OCI-LY1 (cell line): ENCODE results near the gene FYN.

Source experiments
- H2AFZ ChIP-seq: fragments of 200-600 bp; sonication (generic), shearing (Covaris generic); 2 replicates; pipeline ENCODE4 v1.6.0; 2014; ENCODE audit warnings: antibody characterized with exemption, mild to moderate bottlenecking, low read length
- H3F3A ChIP-seq: fragments of 200-600 bp; sonication (generic), shearing (Covaris generic); 2 replicates; pipeline ENCODE4 v1.6.0; 2014; ENCODE audit warnings: mild to moderate bottlenecking, antibody characterized with exemption, low read length, moderate library complexity; ENCODE audit not compliant: insufficient read depth
- H3K27ac ChIP-seq: fragments of 200-600 bp; sonication (generic); 2 replicates; pipeline ENCODE4 v1.5.1; 2014; ENCODE audit warnings: low read length, mixed run types, mild to moderate bottlenecking, low read depth; ENCODE audit not compliant: poor library complexity, severe bottlenecking
- H3K27me3 ChIP-seq: fragments of 200-600 bp; sonication (generic); 2 replicates; pipeline ENCODE4 v1.6.0; 2014; ENCODE audit warnings: antibody characterized with exemption, mild to moderate bottlenecking, low read length, moderate library complexity; ENCODE audit not compliant: insufficient read depth
- H3K36me3 ChIP-seq: fragments of 200-600 bp; sonication (generic); 2 replicates; pipeline ENCODE4 v1.6.1; 2014; ENCODE audit warnings: mild to moderate bottlenecking, antibody characterized with exemption, low read length, moderate library complexity, mixed read lengths; ENCODE audit not compliant: insufficient read depth
- H3K4me1 ChIP-seq: fragments of 200-600 bp; sonication (generic); 2 replicates; pipeline ENCODE4 v1.5.1; 2014; ENCODE audit warnings: mild to moderate bottlenecking, low read length, moderate library complexity; ENCODE audit not compliant: insufficient read depth, severe bottlenecking
- H3K4me2 ChIP-seq: fragments of 200-600 bp; sonication (generic), shearing (Covaris generic); 2 replicates; pipeline ENCODE4 v1.6.1; 2014; ENCODE audit warnings: low read length
- H3K4me3 ChIP-seq: fragments of 200-600 bp; sonication (generic); 2 replicates; pipeline ENCODE4 v1.5.1; 2014; ENCODE audit warnings: low read length, low read depth, mild to moderate bottlenecking, mixed read lengths; ENCODE audit not compliant: poor library complexity, severe bottlenecking
- H3K79me2 ChIP-seq: fragments of 200-600 bp; shearing (Covaris generic); 2 replicates; pipeline ENCODE4 v1.6.1; 2016; ENCODE audit warnings: mixed run types, low read length, mixed read lengths; ENCODE audit not compliant: insufficient read depth
- H3K9ac ChIP-seq: fragments of 200-600 bp; sonication (generic), shearing (Covaris generic); 2 replicates; pipeline ENCODE4 v1.6.1; 2014; ENCODE audit warnings: mild to moderate bottlenecking, low read length, mixed read lengths
- H3K9me2 ChIP-seq: fragments of 200-600 bp; sonication (generic), shearing (Covaris generic); 2 replicates; pipeline ENCODE4 v1.6.1; 2014; ENCODE audit warnings: low read depth, mild to moderate bottlenecking, low read length, mixed read lengths
- H3K9me3 ChIP-seq: fragments of 200-600 bp; shearing (Covaris generic); 2 replicates; pipeline ENCODE4 v1.6.1; 2014; ENCODE audit warnings: low read length, mixed read lengths
- H4K20me1 ChIP-seq: fragments of 200-600 bp; sonication (generic), shearing (Covaris generic); 2 replicates; pipeline ENCODE4 v1.6.0; 2016; ENCODE audit warnings: mild to moderate bottlenecking, low read length; ENCODE audit not compliant: insufficient read depth
- EZH2 ChIP-seq: fragments of 200-600 bp; sonication (generic), shearing (Covaris generic); IDR thresholded peaks from 2 replicates; pipeline ENCODE4 v1.8.0; 2017; ENCODE audit warnings: borderline replicate concordance, mixed run types, mild to moderate bottlenecking, antibody characterized with exemption, low read length, moderate library complexity, mixed read lengths
- TF ChIP-seq, protein P1 (sequence below): fragments of 200-600 bp; sonication (generic), shearing (Covaris generic); IDR thresholded peaks from 2 replicates; pipeline ENCODE4 v1.5.1; 2017; ENCODE audit warnings: mild to moderate bottlenecking, antibody characterized with exemption, low read length, moderate library complexity, mixed read lengths

FYN gene

GRCh38 chr6:111766201-111766857, 106.9 kb downstream of the FYN start:
- Histone ChIP-seq H3K9me2 (no peaks in the 10 kb centered on the region), H3K4me3 (no peak overlapping the region), H3K4me2 (no peak overlapping the region), H3K36me3 (no peaks in the 10 kb centered on the region), H3K27me3 (no peaks in the 10 kb centered on the region), H3K9ac (no peak overlapping the region), H4K20me1 (no peaks in the 10 kb centered on the region), H3K9me3 (no peaks in the 10 kb centered on the region), H3K27ac (no peak overlapping the region), H3F3A (no peaks in the 10 kb centered on the region), H3K4me1 (no peaks in the 10 kb centered on the region), H3K79me2 (no peaks in the 10 kb centered on the region), H2AFZ (no peak overlapping the region)
- TF ChIP-seq, protein P1, sequence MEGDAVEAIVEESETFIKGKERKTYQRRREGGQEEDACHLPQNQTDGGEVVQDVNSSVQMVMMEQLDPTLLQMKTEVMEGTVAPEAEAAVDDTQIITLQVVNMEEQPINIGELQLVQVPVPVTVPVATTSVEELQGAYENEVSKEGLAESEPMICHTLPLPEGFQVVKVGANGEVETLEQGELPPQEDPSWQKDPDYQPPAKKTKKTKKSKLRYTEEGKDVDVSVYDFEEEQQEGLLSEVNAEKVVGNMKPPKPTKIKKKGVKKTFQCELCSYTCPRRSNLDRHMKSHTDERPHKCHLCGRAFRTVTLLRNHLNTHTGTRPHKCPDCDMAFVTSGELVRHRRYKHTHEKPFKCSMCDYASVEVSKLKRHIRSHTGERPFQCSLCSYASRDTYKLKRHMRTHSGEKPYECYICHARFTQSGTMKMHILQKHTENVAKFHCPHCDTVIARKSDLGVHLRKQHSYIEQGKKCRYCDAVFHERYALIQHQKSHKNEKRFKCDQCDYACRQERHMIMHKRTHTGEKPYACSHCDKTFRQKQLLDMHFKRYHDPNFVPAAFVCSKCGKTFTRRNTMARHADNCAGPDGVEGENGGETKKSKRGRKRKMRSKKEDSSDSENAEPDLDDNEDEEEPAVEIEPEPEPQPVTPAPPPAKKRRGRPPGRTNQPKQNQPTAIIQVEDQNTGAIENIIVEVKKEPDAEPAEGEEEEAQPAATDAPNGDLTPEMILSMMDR = no peak
- TF ChIP-seq EZH2 = no peak

GRCh38 chr6:111765763-111766162, 107.5 kb downstream of the FYN start:
- H2AFZ ChIP-seq = no peak overlapping the region
- no peaks in the 10 kb centered on the region for H3K79me2 ChIP-seq
- no peaks in the 10 kb centered on the region for H3K9me2 ChIP-seq
- H3K9ac ChIP-seq = no peak overlapping the region
- H3K27me3 ChIP-seq = no peaks in the 10 kb centered on the region
- TF ChIP-seq EZH2 = no peak
- TF ChIP-seq, protein P1 = no peak
- no peaks in the 10 kb centered on the region for H4K20me1 ChIP-seq
- H3K9me3 ChIP-seq = no peaks in the 10 kb centered on the region
- H3K27ac ChIP-seq = no peak overlapping the region
- no peaks in the 10 kb centered on the region for H3K4me1 ChIP-seq
- no peaks in the 10 kb centered on the region for H3F3A ChIP-seq
- H3K4me3 ChIP-seq = no peak overlapping the region
- no peaks in the 10 kb centered on the region for H3K36me3 ChIP-seq
- H3K4me2 ChIP-seq = no peak overlapping the region

GRCh38 chr6:111764238-111765175, 108.7 kb downstream of the FYN start:
- Histone ChIP-seq H3K27ac (no peak overlapping the region), H3K27me3 (no peaks in the 10 kb centered on the region), H3K9me3 (no peaks in the 10 kb centered on the region), H3K9me2 (no peaks in the 10 kb centered on the region), H3K9ac (no peak overlapping the region), H4K20me1 (no peaks in the 10 kb centered on the region), H3K79me2 (no peaks in the 10 kb centered on the region), H3F3A (no peaks in the 10 kb centered on the region), H3K36me3 (no peaks in the 10 kb centered on the region), H2AFZ (no peak overlapping the region), H3K4me1 (no peaks in the 10 kb centered on the region), H3K4me3 (no peak overlapping the region), H3K4me2 (no peak overlapping the region)
- no peak for TF ChIP-seq EZH2
- TF ChIP-seq, protein P1 = no peak
